SH-SY5Y (cell line): ENCODE data around the gene CALD1.

Experiments
- GATA2 ChIP-seq: IDR thresholded peaks from 2 replicates; pipeline ENCODE4 v1.6.1; 2011; ENCODE audit warnings: mild to moderate bottlenecking, low read depth, low read length
- GATA3 ChIP-seq: IDR thresholded peaks from 2 replicates; pipeline ENCODE4 v1.6.1; 2011; ENCODE audit warnings: low read depth, mild to moderate bottlenecking, low read length, moderate library complexity

GRCh38 chr7:134789967-134790685 is 10.7 kb downstream of the CALD1 start:
- TF ChIP-seq GATA2 (no peak), GATA3 (no peak)
